Tongue (tissue), 2 donors: Measurements from ENCODE around the gene AFDN. TPM values are rescaled to one million over a fixed set of nuclear protein-coding genes. Genes with fewer than 3 reads are reported as not detected.

ENCODE experiments used
- DNase-seq: peaks from one replicate; pipeline ENCODE4 v3.0.0-alpha.2; 2015
- total RNA-seq: library from RNA; depleted of rRNA; stranded (reverse); fragments of >200 nt; gene quantifications from one replicate; pipeline ENCODE4 v1.2.3, GENCODE V29; 2014

AFDN gene
- total RNA-seq, 1 donor from 2014 or later, result 135 TPM

- DNase-seq, result no peak
Observed at GRCh38 chr6:167843023-167843422, 16.3 kb downstream of the AFDN start.

- no peak for DNase-seq
Observed at GRCh38 chr6:167845856-167846255, 19.1 kb downstream of the AFDN start.

DNA sequence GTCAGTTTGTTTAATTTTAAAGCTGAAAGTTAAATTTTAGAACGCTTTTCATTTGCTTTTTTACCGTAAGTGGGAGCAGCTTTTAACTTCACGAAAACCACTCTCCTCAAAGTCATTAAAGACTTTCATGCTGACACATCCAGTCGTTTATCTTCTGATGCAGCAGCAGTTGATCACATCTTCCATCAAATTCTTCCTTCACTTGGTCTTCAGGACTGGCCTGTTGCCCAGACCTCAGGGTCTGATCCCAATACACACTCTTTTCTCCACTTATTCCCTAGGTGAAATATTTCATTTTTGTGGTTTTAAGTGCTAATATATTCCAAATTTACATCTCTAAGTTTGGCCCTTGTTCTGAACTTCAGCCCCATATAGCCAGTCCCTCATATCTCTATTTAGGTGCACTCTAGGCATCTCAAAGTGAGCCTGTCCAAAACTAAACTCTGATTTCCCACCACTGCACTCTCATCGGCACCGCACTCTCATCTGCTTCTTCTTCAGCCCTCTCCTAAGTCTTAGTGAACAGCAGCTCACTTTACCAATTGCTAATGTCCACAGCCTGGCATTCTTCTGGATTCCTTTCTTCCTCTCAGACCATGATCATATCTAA is 20.4 kb downstream of the AFDN start:
- no peak for DNase-seq

DNA sequence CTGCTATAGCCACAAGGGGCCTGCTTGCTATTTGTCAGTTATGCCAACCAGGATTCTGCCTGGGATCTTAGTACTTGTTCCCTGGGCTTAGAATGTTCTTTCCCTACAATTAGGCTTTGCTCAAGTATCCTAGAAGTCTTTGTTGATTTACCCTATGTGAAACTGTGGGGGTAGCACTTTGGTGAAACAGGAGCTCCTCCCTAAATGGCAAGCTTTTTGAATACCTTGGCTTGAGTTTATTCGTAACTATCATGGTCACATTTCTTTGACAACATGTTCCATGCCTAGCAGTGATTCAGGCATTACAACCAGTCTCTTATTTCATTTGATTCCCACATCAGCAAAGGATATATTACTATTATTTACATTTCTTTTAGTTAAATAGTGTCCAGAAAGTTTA is 21.2 kb downstream of the AFDN start:
- DNase-seq, result no peak

DNA sequence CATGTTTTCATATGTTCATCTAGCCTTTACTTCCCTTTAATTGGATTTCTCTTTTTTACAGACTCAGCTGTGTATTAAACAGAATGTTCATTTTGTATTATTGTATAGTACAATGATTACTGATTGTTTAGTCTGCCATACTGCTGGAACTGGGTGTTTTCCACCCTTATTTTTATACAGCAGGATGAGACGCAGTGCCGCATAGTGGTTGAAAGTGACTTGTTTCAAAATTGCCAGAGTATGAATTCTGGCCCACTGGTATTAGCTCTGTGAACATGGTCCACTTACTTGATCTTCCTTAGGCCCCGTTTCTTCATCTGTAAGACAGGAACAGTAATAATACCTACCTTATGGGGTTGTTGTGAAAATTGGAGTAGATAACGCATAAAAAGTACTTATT is 22.1 kb downstream of the AFDN start:
- DNase-seq, result no peak

DNA sequence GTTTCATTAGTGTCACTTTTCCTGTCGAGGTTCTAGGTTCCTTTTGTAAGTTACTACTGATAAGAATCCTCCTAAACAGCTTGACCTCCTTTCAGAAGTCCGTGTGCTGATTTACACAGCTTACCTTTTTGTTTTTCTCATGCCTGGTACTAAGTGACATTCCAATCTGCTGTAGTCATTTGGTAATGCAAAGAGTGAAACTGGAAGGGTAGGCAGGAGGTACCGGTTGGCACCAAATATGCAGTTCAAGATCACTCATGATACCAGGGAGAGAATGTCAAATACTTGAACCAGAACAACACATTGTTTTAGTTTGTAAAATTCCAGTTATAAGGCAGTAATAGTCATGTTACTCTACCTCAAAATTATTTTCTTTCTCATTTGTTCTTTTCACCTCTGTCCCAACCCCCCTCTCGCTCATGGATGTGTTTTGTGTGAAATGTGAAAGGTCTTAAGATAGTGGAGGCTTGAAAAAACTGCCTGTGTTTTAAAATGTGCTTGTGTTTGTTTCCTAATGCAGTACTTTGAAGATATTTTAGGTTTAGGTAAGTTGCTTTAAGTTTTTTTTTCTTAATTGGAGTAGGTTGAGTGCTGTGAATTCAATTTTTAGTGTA is 23.2 kb downstream of the AFDN start:
- no peak for DNase-seq

DNA sequence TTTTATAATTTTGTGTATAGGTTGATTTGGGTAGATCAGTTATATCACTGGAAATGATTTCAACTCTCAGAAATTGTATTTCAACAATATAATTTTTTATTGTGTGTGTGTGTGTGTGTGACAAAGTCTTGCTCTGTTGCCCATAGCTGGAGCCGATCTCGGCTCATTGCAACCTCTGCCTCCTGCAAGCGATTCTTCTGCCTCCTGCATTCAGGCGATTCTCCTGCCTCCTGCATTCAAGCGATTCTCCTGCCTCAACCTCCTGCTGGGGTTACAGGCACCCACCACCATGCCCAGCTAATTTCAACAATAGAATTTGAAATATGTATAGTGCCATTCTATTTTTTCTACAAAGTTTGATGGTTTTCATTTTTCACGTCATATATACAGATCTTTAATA is 24.1 kb downstream of the AFDN start:
- no peak for DNase-seq

- DNase-seq, result peak; percentile 18
Observed at GRCh38 chr6:167851370-167851952, 24.8 kb downstream of the AFDN start.

- DNase-seq, result no peak
Observed at GRCh38 chr6:167855825-167856425, 29.2 kb downstream of the AFDN start.

- no peak for DNase-seq
Observed at GRCh38 chr6:167856474-167856873, 29.8 kb downstream of the AFDN start.

- no peak for DNase-seq
Observed at GRCh38 chr6:167856999-167857660, 30.4 kb downstream of the AFDN start.

GRCh38 chr6:167858086-167858591 is 31.4 kb downstream of the AFDN start:
- DNase-seq, result peak; percentile 24

- DNase-seq, result no peak
Observed at GRCh38 chr6:167858842-167859664, 32.3 kb downstream of the AFDN start.

- no peak for DNase-seq
Observed at GRCh38 chr6:167860550-167861226, 34.0 kb downstream of the AFDN start.

- no peak for DNase-seq
Observed at GRCh38 chr6:167861424-167861823, 34.7 kb downstream of the AFDN start.

- DNase-seq, result no peak
Observed at GRCh38 chr6:167863897-167864296, 37.2 kb downstream of the AFDN start.

- no peak for DNase-seq
Observed at GRCh38 chr6:167866642-167867041, 39.9 kb downstream of the AFDN start.

GRCh38 chr6:167870321-167870720 is 43.6 kb downstream of the AFDN start:
- no peak for DNase-seq

- no peak for DNase-seq
Observed at GRCh38 chr6:167872538-167873210, 46.0 kb downstream of the AFDN start.

DNA sequence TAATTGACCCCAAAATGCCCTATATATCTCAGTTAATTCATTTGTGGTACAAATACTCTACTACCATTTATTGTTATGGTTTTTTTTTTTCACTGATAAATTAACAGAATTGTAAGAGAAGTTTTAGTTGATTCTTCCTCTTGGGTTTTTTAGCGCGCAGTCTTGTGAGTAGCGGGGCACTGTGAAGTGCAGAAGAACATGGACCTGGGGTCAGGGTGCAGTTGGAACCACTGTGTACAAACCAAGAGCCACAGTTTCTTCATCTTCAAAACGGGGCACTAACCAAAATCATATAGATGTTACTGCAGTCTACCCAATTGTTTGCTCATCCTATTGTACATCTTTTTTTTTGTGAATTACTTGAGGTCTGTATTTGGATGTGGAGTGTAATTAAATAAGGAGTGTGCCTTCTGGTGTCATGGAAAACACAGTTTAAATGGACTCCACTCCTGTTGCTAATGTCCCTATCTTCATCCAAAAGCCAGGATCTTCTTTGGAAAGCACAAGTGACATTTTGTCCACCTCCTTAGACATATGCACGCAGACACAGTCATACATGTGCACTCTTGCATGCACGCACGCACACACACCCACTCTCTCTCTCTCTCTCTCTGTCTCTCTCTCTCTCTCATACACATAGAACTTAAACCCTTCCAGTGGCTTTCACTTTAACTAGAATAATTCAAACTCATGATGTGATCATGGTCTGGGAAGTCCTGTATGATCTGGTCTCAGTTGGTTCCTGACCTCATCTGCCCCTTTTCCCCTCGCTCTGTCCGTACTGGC is 51.5 kb downstream of the AFDN start:
- DNase-seq, result no peak
